Left hindlimb (tissue), 1 donor: ENCODE data around the gene PLCB1.

Source experiments
- DNase-seq: peaks from one replicate; pipeline ENCODE4 v3.0.0-alpha.2; 2018

Gene PLCB1

GRCh38 chr20:8161264-8162071 lies 29.4 kb downstream of the PLCB1 start:
- no peak for DNase-seq

- DNase-seq, result no peak
Measured at GRCh38 chr20:8162610-8163009, 30.5 kb downstream of the PLCB1 start.

- DNase-seq, result no peak
Measured at GRCh38 chr20:8163543-8163942, 31.5 kb downstream of the PLCB1 start.

GRCh38 chr20:8166730-8167129 lies 34.7 kb downstream of the PLCB1 start:
- no peak for DNase-seq

- DNase-seq, result no peak
Measured at GRCh38 chr20:8168785-8169288, 36.8 kb downstream of the PLCB1 start.

- no peak for DNase-seq
Measured at GRCh38 chr20:8170921-8171320, 38.9 kb downstream of the PLCB1 start.

- DNase-seq, result no peak
Measured at GRCh38 chr20:8172191-8172590, 40.1 kb downstream of the PLCB1 start.

- DNase-seq, result no peak
Measured at GRCh38 chr20:8175741-8176675, 43.9 kb downstream of the PLCB1 start.

GRCh38 chr20:8183526-8183925 lies 51.5 kb downstream of the PLCB1 start:
- DNase-seq, result no peak

- DNase-seq, result no peak
Measured at GRCh38 chr20:8187740-8188139, 55.7 kb downstream of the PLCB1 start.

- DNase-seq, result no peak
Measured at GRCh38 chr20:8190043-8190880, 58.2 kb downstream of the PLCB1 start.

- no peak for DNase-seq
Measured at GRCh38 chr20:8194721-8195120, 62.7 kb downstream of the PLCB1 start.

- DNase-seq, result no peak
Measured at GRCh38 chr20:8196096-8196495, 64.0 kb downstream of the PLCB1 start.

- DNase-seq, result no peak
Measured at GRCh38 chr20:8200220-8200619, 68.2 kb downstream of the PLCB1 start.

- DNase-seq, result no peak
Measured at GRCh38 chr20:8203366-8203765, 71.3 kb downstream of the PLCB1 start.

GRCh38 chr20:8205996-8206395 lies 73.9 kb downstream of the PLCB1 start:
- no peak for DNase-seq

GRCh38 chr20:8208226-8208625 lies 76.2 kb downstream of the PLCB1 start:
- DNase-seq, result no peak

- DNase-seq, result no peak
Measured at GRCh38 chr20:8209061-8209460, 77.0 kb downstream of the PLCB1 start.

- no peak for DNase-seq
Measured at GRCh38 chr20:8210749-8211148, 78.7 kb downstream of the PLCB1 start.

GRCh38 chr20:8212286-8212685 lies 80.2 kb downstream of the PLCB1 start:
- no peak for DNase-seq

- no peak for DNase-seq
Measured at GRCh38 chr20:8213270-8213669, 81.2 kb downstream of the PLCB1 start.

- DNase-seq, result no peak
Measured at GRCh38 chr20:8213831-8214587, 81.9 kb downstream of the PLCB1 start.
